Mesothelial cell of epicardium (in vitro differentiated cells): ENCODE measurements around the gene LAP3. TPM values are rescaled to one million over a fixed set of nuclear protein-coding genes. Genes with fewer than 3 reads are reported as not detected.

Source experiments
- DNase-seq, 2 experiments: peaks; one replicate each; pipeline ENCODE4 v3.0.0; 2021; ENCODE audit warnings: low spot score in 2 of 2; ENCODE audit not compliant: unreplicated experiment in 2 of 2
- H3K27ac Mint-ChIP-seq: 2 replicates; pipeline ENCODE4 v1.8.0; 2021; ENCODE audit warnings: mixed read lengths
- H3K27me3 Mint-ChIP-seq: 2 replicates; pipeline ENCODE4 v1.8.0; 2021; ENCODE audit warnings: low read depth, mixed read lengths
- H3K36me3 Mint-ChIP-seq: 2 replicates; pipeline ENCODE4 v1.8.0; 2021; ENCODE audit warnings: mixed read lengths
- H3K4me1 Mint-ChIP-seq: 2 replicates; pipeline ENCODE4 v1.8.0; 2021; ENCODE audit warnings: mixed read lengths
- H3K4me3 Mint-ChIP-seq: 2 replicates; pipeline ENCODE4 v1.8.0; 2021; ENCODE audit warnings: mild to moderate bottlenecking, moderate library complexity, mixed read lengths
- H3K9me3 Mint-ChIP-seq: 2 replicates; pipeline ENCODE4 v1.8.0; 2021; ENCODE audit warnings: mixed read lengths
- total RNA-seq: library from RNA; stranded (reverse); gene quantifications from 3 replicates; pipeline ENCODE4 v1.2.1, GENCODE V29; 2021
- TF ChIP-seq, protein P1 (sequence below): fragments of 200-600 bp; sonication (generic); IDR thresholded peaks from one replicate; pipeline ENCODE4 v1.5.0; 2021; ENCODE audit warnings: antibody characterized with exemption; ENCODE audit not compliant: unreplicated experiment

The LAP3 gene
- total RNA-seq, 1 donor from 2014 or later, result 38.5 TPM

DNA sequence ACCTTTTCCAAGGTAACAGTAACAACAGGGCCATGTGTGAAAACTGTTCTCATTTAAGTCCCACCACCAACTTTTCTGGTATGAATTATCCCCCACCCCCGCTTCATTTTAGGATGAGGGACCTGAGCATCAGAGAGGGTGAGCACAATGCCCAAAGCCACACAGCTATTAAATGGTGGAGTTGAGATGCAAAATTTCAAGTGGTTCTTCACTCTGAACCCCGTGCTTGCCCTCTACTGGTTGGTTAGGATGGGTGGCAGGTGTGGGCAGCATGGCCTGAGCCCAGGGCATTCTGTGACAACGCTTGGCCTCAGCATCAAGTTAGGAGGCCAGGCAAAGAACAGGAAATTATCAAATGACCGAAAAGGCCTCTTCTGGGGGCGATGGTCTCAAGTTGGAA, 70.9 kb downstream of the LAP3 start:
- no peaks in the 10 kb centered on the region for H3K4me1 Mint-ChIP-seq
- H3K9me3 Mint-ChIP-seq, result peaks cover 19% of the 10 kb centered on the region
- H3K27me3 Mint-ChIP-seq, result no peaks in the 10 kb centered on the region
- H3K27ac Mint-ChIP-seq, result no peak overlapping the region
- H3K36me3 Mint-ChIP-seq, result peaks cover 7% of the 10 kb centered on the region
- no peak for DNase-seq
- TF ChIP-seq, protein P1, sequence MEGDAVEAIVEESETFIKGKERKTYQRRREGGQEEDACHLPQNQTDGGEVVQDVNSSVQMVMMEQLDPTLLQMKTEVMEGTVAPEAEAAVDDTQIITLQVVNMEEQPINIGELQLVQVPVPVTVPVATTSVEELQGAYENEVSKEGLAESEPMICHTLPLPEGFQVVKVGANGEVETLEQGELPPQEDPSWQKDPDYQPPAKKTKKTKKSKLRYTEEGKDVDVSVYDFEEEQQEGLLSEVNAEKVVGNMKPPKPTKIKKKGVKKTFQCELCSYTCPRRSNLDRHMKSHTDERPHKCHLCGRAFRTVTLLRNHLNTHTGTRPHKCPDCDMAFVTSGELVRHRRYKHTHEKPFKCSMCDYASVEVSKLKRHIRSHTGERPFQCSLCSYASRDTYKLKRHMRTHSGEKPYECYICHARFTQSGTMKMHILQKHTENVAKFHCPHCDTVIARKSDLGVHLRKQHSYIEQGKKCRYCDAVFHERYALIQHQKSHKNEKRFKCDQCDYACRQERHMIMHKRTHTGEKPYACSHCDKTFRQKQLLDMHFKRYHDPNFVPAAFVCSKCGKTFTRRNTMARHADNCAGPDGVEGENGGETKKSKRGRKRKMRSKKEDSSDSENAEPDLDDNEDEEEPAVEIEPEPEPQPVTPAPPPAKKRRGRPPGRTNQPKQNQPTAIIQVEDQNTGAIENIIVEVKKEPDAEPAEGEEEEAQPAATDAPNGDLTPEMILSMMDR, result no peak
- H3K4me3 Mint-ChIP-seq, result no peak overlapping the region

DNA sequence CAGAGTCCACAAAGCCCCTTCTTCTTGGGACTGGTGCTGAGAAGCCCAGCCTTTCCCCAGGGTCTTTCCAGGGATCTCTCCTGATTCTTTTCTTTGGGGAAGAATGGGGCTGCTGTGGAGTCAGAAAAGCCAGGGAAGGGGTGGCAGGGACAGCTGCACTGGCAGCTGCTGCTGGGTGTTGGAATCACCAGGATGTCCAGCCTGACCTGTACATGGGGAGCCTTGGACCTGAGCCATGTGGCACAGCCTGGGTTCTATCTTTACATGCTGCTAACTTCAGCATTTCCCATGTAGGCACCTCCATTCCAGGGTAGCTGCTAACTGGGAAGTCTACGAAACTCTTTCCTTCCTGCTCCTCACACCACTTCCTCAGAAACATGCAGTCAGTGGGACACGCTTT, 73.4 kb downstream of the LAP3 start:
- Mint-ChIP-seq H3K4me3 (no peak overlapping the region), H3K4me1 (no peaks in the 10 kb centered on the region), H3K27me3 (peaks cover under 1% of the 10 kb centered on the region), H3K9me3 (peaks cover 3% of the 10 kb centered on the region), H3K27ac (no peak overlapping the region), H3K36me3 (no peaks in the 10 kb centered on the region)
- no peak for DNase-seq
- TF ChIP-seq, protein P1, result no peak

DNA sequence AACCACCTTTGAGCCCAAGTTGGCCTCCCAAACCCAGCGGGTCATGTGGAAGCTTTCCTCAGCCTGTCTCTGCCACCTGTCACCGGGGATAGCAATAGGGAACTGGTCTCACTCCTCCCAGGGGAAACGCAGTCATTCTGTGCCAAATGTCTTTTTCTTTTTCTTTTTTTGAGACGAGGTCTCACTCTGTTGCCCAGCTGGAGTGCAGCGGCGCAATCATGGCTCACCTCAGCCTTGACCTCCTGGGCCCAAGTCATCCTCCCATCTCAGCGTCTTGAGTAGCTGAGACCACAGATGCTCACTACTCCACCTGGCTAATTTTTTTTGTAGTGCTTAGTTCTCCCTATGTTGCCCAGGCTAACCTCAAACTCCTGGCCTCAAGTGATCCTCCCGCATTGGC, 77.7 kb downstream of the LAP3 start:
- Mint-ChIP-seq H3K27ac (no peak overlapping the region), H3K36me3 (no peaks in the 10 kb centered on the region), H3K27me3 (peaks cover 23% of the 10 kb centered on the region), H3K4me1 (no peaks in the 10 kb centered on the region), H3K4me3 (no peak overlapping the region), H3K9me3 (no peaks in the 10 kb centered on the region)
- TF ChIP-seq, protein P1, result no peak
- DNase-seq, result no peak

DNA sequence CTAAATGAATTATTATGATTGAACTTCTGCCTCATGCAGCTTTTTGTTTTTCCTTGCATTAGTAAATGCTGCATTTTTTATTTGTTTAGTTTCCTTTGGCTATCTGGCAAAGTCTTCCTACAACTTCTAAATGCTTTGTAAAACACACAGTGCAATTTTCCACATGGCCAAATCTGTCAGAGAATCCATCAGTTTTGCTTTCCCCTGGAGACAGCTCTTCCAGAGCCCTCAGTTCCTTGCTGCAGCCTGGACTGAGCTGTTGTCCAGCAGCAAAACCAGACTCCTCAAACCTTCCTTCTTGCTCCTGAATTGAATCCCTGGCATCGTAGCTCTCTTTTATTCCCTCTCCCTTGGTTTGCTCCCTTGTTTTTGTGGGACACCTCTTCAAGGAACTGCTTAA, 80.1 kb downstream of the LAP3 start:
- H3K9me3 Mint-ChIP-seq, result no peaks in the 10 kb centered on the region
- no peak overlapping the region for H3K27ac Mint-ChIP-seq
- H3K4me3 Mint-ChIP-seq, result no peak overlapping the region
- no peak for DNase-seq
- TF ChIP-seq, protein P1, result no peak
- H3K36me3 Mint-ChIP-seq, result no peaks in the 10 kb centered on the region
- peaks cover 28% of the 10 kb centered on the region for H3K27me3 Mint-ChIP-seq
- H3K4me1 Mint-ChIP-seq, result no peaks in the 10 kb centered on the region

Other genes starting within 250 kb of the LAP3 start
- 25.2 to 28.4 TPM (median 28.3 TPM) in 3 replicates for gene QDPR, start 65.1 kb upstream of the LAP3 start, total RNA-seq
- gene CLRN2, start 62.0 kb upstream of the LAP3 start, total RNA-seq, result not detected in 3 replicates
- gene MED28, start 37.4 kb downstream of the LAP3 start, total RNA-seq, result 105 to 116 TPM (median 113 TPM) in 3 replicates
- 0.04 TPM in 2 of 3 replicates, not detected in the other for gene FAM184B, start 204.4 kb downstream of the LAP3 start, total RNA-seq
- gene DCAF16, start 233.6 kb downstream of the LAP3 start, total RNA-seq, result 78.8 to 91.0 TPM (median 84.8 TPM) in 3 replicates
- 13.6 to 17.0 TPM (median 15.7 TPM) in 3 replicates for gene NCAPG, start 233.8 kb downstream of the LAP3 start, total RNA-seq